DND-41 (cell line): ENCODE data around the gene IL1RAPL2.

ENCODE experiments used
- ATAC-seq: fragments of 200-7000 bp; cut with Tn5 transposase; 3 replicates; pipeline ENCODE4 v1.9.1; 2021; ENCODE audit warnings: low read depth; ENCODE audit not compliant: insufficient read depth
- DNase-seq: peaks from one replicate; pipeline ENCODE4 v3.0.0-alpha.2; 2020
- H2AFZ ChIP-seq: 2 replicates; pipeline ENCODE4 v1.6.0; 2012; ENCODE audit warnings: low read depth, low read length
- H3K27ac ChIP-seq: 2 replicates; pipeline ENCODE4 v1.5.1; 2012; ENCODE audit warnings: low read length, inconsistent platforms
- H3K27me3 ChIP-seq: fragments of 200-600 bp; sonication (generic); 2 replicates; pipeline ENCODE4 v1.6.0; 2012; ENCODE audit warnings: low read length, mild to moderate bottlenecking, inconsistent platforms; ENCODE audit not compliant: insufficient read depth, poor library complexity
- H3K36me3 ChIP-seq: 2 replicates; pipeline ENCODE4 v1.5.1; 2012; ENCODE audit warnings: low read length, inconsistent platforms; ENCODE audit not compliant: insufficient read depth
- H3K4me1 ChIP-seq: 2 replicates; pipeline ENCODE4 v1.5.1; 2012; ENCODE audit warnings: mild to moderate bottlenecking, low read length; ENCODE audit not compliant: insufficient read depth
- H3K4me2 ChIP-seq: 2 replicates; pipeline ENCODE4 v1.6.0; 2012; ENCODE audit warnings: mild to moderate bottlenecking, moderate library complexity, low read length, inconsistent platforms; ENCODE audit not compliant: insufficient read depth
- H3K4me3 ChIP-seq, 2 experiments: fragments of 200-600 bp in 1 of 2; shearing (Covaris generic) in 1 of 2; 2 replicates each; pipeline ENCODE4 v1.5.1; 2012 to 2016; ENCODE audit warnings: inconsistent platforms in 2 of 2, low read length in 2 of 2, mild to moderate bottlenecking in 2 of 2, low read depth in 1 of 2, moderate library complexity in 1 of 2
- H3K79me2 ChIP-seq: 2 replicates; pipeline ENCODE4 v1.6.0; 2012; ENCODE audit warnings: low read length, inconsistent platforms; ENCODE audit not compliant: insufficient read depth
- H3K9ac ChIP-seq: 2 replicates; pipeline ENCODE4 v1.6.0; 2012; ENCODE audit warnings: low read depth, mild to moderate bottlenecking, inconsistent platforms, low read length, moderate library complexity
- H3K9me3 ChIP-seq: 2 replicates; pipeline ENCODE4 v1.5.1; 2012; ENCODE audit warnings: low read length, moderate library complexity, mild to moderate bottlenecking, inconsistent platforms; ENCODE audit not compliant: insufficient read depth, severe bottlenecking
- H4K20me1 ChIP-seq: 2 replicates; pipeline ENCODE4 v1.6.0; 2012; ENCODE audit warnings: low read length; ENCODE audit not compliant: insufficient read depth
- EZH2 ChIP-seq: IDR thresholded peaks from 3 replicates; pipeline ENCODE4 v1.6.1; 2012; ENCODE audit warnings: borderline replicate concordance, low read depth, mild to moderate bottlenecking, moderate library complexity, low read length, inconsistent platforms; ENCODE audit not compliant: severe bottlenecking
- TF ChIP-seq, protein P1 (sequence below): IDR thresholded peaks from 2 replicates; pipeline ENCODE4 v1.5.1; 2012; ENCODE audit warnings: borderline replicate concordance, low read length, moderate library complexity, mild to moderate bottlenecking; ENCODE audit not compliant: poor library complexity, severe bottlenecking; ENCODE audit errors: extremely low read depth

The IL1RAPL2 gene

DNA sequence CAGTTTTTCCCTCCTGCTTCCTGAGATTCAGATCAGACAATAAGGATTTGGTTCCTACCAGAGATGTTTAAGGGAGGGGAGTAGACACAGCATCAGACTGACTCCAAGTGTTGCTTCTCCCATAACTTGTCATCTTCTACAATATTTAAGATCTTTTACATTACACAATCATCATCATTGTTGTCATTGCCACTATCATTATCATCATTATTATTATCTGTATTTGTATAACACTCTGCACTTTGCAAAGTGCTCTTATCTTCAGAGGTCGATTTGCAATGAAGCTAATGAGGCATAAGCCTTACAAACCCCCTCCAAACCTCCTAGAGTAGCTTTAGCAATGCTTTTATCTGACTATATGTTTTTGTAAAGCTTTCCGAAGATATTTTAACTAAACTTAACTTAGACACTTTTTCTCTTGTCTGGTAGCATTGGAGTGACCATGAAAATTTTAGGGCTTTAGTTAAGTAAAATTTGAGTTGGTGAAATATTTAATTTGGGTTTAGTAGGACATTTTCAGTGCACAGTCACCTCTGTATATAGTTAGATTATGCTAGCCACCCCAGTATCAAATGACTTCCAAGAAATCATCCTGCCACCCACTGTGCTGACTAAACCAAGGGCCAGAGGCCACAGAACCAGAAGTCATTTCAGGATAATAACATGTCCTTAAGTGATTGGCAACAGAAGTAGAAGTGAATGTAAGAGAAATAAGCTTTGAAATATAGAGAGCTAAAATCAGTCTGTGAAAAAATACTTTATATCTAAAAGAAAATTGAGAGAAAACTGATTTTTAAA lies 1132.2 kb downstream of the IL1RAPL2 start:
- TF ChIP-seq, protein P1, sequence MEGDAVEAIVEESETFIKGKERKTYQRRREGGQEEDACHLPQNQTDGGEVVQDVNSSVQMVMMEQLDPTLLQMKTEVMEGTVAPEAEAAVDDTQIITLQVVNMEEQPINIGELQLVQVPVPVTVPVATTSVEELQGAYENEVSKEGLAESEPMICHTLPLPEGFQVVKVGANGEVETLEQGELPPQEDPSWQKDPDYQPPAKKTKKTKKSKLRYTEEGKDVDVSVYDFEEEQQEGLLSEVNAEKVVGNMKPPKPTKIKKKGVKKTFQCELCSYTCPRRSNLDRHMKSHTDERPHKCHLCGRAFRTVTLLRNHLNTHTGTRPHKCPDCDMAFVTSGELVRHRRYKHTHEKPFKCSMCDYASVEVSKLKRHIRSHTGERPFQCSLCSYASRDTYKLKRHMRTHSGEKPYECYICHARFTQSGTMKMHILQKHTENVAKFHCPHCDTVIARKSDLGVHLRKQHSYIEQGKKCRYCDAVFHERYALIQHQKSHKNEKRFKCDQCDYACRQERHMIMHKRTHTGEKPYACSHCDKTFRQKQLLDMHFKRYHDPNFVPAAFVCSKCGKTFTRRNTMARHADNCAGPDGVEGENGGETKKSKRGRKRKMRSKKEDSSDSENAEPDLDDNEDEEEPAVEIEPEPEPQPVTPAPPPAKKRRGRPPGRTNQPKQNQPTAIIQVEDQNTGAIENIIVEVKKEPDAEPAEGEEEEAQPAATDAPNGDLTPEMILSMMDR: no peak
- TF ChIP-seq EZH2: no peak
- Histone ChIP-seq H3K27ac (no peak overlapping the region), H3K4me2 (no peak overlapping the region), H4K20me1 (no peaks in the 10 kb centered on the region), H3K4me3 (no peak overlapping the region), H3K9me3 (no peaks in the 10 kb centered on the region), H3K27me3 (no peaks in the 10 kb centered on the region), H2AFZ (no peak overlapping the region), H3K9ac (no peak overlapping the region), H3K79me2 (no peaks in the 10 kb centered on the region), H3K36me3 (no peaks in the 10 kb centered on the region), H3K4me1 (no peaks in the 10 kb centered on the region)
- ATAC-seq (no peak), DNase-seq (no peak)

DNA sequence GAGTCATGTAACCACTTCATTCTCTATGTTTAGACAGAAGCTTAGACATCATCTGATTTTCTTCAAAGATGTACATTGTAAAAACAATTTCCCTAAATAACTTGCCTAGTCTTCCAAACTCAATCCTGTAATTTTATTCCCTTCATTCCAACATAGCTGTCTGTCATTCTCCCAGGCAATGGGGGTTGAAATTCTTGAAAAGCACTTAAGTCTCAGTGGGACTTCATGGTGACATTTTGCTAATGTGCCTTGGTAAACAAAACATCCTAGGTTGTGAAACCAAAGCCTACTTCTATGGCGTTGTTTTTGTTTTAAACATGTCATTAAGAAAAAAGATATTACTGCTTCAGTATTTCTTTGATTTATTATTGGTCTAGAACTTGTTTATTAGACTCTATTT lies 1134.3 kb downstream of the IL1RAPL2 start:
- H4K20me1 ChIP-seq: no peaks in the 10 kb centered on the region
- H2AFZ ChIP-seq: no peak overlapping the region
- no peak overlapping the region for H3K9ac ChIP-seq
- H3K36me3 ChIP-seq: no peaks in the 10 kb centered on the region
- no peak overlapping the region for H3K27ac ChIP-seq
- H3K4me1 ChIP-seq: no peaks in the 10 kb centered on the region
- ATAC-seq: no peak
- H3K79me2 ChIP-seq: no peaks in the 10 kb centered on the region
- DNase-seq: no peak
- TF ChIP-seq EZH2: no peak
- TF ChIP-seq, protein P1: no peak
- no peak overlapping the region for H3K4me2 ChIP-seq
- no peaks in the 10 kb centered on the region for H3K9me3 ChIP-seq
- H3K4me3 ChIP-seq: no peak overlapping the region
- H3K27me3 ChIP-seq: no peaks in the 10 kb centered on the region

DNA sequence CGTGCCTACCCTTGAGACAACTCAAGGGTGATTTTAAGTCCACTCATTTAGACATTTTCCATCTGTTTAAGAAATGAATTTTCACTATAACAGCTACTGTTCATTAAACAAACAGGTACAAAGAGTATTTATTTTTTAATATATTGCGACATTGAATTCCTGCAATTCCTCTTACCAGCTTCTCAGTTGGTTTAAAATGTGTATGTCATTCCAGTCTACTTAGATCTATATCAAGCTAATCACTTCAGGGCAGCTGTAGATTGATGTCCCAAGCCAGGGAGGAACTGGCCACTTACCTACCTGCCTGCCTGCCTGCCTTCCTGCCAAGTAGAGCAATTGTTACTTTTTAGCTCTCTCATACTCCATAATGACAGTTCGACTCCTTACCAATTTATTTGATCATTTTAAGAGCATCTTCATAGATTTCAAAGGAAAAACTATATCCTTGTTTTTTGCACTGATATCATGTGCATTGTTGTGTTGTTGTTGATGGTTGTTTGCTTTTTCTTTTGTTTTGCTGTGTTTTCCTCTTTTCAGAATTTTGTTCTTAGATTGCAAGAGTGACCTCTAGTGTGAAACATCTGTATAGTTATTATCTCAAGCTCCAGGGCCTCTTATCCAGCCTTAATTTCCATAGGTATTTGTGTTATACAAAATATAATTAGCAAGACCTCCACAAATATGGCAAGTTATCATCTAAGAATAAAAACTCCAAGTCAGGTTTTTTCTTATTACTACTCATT lies 1135.5 kb downstream of the IL1RAPL2 start:
- H2AFZ ChIP-seq: no peak overlapping the region
- H3K9ac ChIP-seq: no peak overlapping the region
- TF ChIP-seq EZH2: no peak
- H3K4me1 ChIP-seq: no peaks in the 10 kb centered on the region
- no peak for DNase-seq
- no peak for ATAC-seq
- H3K4me3 ChIP-seq: no peak overlapping the region
- H3K9me3 ChIP-seq: no peaks in the 10 kb centered on the region
- no peaks in the 10 kb centered on the region for H4K20me1 ChIP-seq
- H3K36me3 ChIP-seq: no peaks in the 10 kb centered on the region
- H3K79me2 ChIP-seq: no peaks in the 10 kb centered on the region
- H3K27ac ChIP-seq: no peak overlapping the region
- H3K4me2 ChIP-seq: no peak overlapping the region
- H3K27me3 ChIP-seq: no peaks in the 10 kb centered on the region

DNA sequence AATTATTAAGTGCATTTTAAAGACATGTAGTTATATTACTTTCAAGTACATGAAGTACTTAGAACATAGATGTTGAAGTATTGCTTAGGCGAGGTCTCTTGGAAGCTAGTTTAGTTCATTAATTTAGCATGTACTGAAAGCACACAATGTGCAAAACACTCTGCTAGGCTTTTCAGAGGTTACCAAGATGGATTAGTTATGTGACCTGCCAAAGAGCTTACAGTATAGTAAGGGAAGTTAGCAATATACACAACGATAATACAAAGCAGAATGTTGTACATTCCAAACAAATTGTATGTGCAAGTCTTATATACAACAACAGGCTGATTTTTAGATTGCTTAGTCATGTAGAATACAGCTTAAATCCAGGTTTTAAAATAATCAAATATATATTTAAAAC lies 1137.9 kb downstream of the IL1RAPL2 start:
- H3K79me2 ChIP-seq: no peaks in the 10 kb centered on the region
- H3K9ac ChIP-seq: no peak overlapping the region
- H4K20me1 ChIP-seq: no peaks in the 10 kb centered on the region
- no peak overlapping the region for H3K4me3 ChIP-seq
- no peak for TF ChIP-seq EZH2
- TF ChIP-seq, protein P1: no peak
- H3K27ac ChIP-seq: no peak overlapping the region
- DNase-seq (no peak), ATAC-seq (no peak)
- H3K36me3 ChIP-seq: no peaks in the 10 kb centered on the region
- H3K27me3 ChIP-seq: no peaks in the 10 kb centered on the region
- H3K4me1 ChIP-seq: no peaks in the 10 kb centered on the region
- H3K4me2 ChIP-seq: no peak overlapping the region
- no peaks in the 10 kb centered on the region for H3K9me3 ChIP-seq
- no peak overlapping the region for H2AFZ ChIP-seq
